Dendritic cell treated with granulocyte-macrophage colony-stimulating factor and Interleukin-4, amounts not matched to agents 40 ng/mL and 50 ng/mL, for 4 days (primary cell): ENCODE results near the gene SGK2.

ENCODE experiments used
- H3K27ac Mint-ChIP-seq: one replicate; pipeline ENCODE4 v1.8.0; 2022; ENCODE audit warnings: mild to moderate bottlenecking, mixed read lengths
- H3K27me3 Mint-ChIP-seq: one replicate; pipeline ENCODE4 v1.8.0; 2022; ENCODE audit warnings: mild to moderate bottlenecking, mixed read lengths
- H3K36me3 Mint-ChIP-seq: one replicate; pipeline ENCODE4 v1.8.0; 2022; ENCODE audit warnings: low read depth, mixed read lengths
- H3K4me1 Mint-ChIP-seq: one replicate; pipeline ENCODE4 v1.8.0; 2022; ENCODE audit warnings: low read depth, mixed read lengths
- H3K4me3 Mint-ChIP-seq: one replicate; pipeline ENCODE4 v1.8.0; 2022; ENCODE audit warnings: mild to moderate bottlenecking, moderate library complexity, mixed read lengths
- H3K9me3 Mint-ChIP-seq: one replicate; pipeline ENCODE4 v1.8.0; 2022; ENCODE audit warnings: mixed read lengths
- intact Hi-C: fragments of 100-400 bp; cut with micrococcal nuclease; formaldehyde crosslinking; loops from one replicate; pipeline ENCODE4 v1.15.0; 2022

The SGK2 gene

DNA sequence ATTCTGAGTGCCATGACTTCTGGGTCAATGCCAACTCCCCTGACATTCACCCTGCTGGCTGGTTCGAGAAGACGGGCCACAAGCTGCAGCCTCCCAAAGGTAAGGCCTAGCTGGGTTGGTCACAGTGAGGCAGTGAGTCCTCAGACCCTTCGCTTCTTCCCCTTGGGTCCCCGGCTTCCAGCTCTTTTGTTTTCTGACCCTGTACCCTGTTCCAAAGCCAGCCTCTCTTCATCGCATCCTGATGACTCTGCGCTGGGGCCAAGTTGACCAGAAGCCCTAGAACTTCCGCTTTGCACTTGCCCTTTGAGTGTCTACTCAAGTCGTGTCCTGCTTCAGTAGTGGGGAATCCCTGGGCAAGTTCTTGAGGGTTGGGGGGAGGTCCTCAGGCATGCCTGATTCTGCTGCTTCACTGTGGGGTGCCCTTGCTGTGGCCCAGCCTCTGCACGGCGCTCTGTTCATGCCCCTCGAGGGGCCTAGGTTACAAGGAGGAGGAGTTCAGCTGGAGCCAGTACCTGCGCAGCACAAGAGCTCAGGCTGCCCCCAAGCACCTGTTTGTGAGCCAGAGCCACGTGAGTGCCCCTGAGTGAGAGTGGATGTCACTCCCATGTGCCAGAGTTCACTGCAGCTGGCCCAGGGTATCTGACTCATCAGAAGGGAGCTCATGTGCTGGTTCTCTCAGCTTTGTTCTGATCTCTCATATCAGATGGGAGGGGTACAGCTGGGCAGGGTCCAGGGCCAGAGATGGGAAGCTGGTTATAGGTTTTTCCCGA, 28.3 kb upstream of the SGK2 start:
- Mint-ChIP-seq H3K4me3 (no peak overlapping the region), H3K4me1 (no peaks in the 10 kb centered on the region), H3K36me3 (peaks cover 28% of the 10 kb centered on the region), H3K9me3 (no peaks in the 10 kb centered on the region), H3K27ac (no peak overlapping the region), H3K27me3 (no peaks in the 10 kb centered on the region)
- intact Hi-C loops: no loop called here

DNA sequence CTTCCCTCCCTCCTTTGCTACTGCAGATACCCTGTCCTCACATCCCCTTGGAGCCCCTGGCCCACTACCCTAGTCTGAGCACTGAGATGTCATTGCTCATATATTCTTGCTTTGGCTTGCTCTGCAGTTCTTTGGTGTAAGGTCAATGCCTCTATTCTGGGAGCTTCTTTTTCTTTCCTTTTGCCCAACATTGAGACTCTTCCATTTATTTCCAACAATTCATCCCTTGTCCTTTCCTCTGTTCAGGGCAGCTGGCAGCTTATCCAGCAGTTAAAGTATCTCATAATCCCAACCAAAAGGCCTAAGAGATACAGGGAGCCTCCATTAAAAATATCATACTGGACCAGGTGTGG, 27.8 kb upstream of the SGK2 start:
- H3K27ac Mint-ChIP-seq: no peak overlapping the region
- H3K27me3 Mint-ChIP-seq: no peaks in the 10 kb centered on the region
- H3K4me3 Mint-ChIP-seq: no peak overlapping the region
- H3K9me3 Mint-ChIP-seq: no peaks in the 10 kb centered on the region
- intact Hi-C loops: no loop called here
- no peaks in the 10 kb centered on the region for H3K4me1 Mint-ChIP-seq
- H3K36me3 Mint-ChIP-seq: peaks cover 33% of the 10 kb centered on the region

DNA sequence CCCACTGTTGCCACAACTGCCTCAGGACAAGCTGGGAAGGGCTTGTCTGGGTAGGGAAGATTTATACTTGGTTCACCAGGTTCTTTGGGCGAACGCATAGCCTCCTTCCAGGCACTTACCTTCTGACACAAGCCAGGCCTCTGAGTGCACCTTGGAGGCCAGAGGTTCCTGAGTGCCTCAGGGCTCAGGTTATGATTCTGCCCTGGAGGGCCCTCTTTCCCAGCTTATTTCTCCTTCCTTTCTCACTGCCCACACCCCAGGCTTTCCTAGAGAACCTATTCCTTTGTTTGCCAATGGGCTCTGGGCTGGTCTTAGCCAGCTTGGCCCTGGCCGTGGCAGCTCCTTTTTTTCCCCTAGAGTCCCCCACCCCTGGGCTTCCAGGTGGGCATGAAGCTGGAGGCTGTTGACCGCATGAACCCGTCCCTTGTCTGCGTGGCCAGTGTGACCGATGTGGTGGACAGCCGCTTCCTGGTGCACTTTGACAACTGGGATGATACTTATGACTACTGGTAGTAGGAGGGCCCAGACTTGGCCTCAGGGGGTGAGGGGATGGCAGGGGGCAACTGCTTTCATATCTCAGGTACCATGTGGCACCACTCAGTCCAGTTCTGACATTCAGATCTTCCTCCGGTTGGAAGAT, 26.3 kb upstream of the SGK2 start:
- Mint-ChIP-seq H3K27me3 (no peaks in the 10 kb centered on the region), H3K9me3 (no peaks in the 10 kb centered on the region), H3K27ac (no peak overlapping the region), H3K4me1 (no peaks in the 10 kb centered on the region), H3K36me3 (peaks cover 42% of the 10 kb centered on the region), H3K4me3 (no peak overlapping the region)
- intact Hi-C loops: no loop called here

DNA sequence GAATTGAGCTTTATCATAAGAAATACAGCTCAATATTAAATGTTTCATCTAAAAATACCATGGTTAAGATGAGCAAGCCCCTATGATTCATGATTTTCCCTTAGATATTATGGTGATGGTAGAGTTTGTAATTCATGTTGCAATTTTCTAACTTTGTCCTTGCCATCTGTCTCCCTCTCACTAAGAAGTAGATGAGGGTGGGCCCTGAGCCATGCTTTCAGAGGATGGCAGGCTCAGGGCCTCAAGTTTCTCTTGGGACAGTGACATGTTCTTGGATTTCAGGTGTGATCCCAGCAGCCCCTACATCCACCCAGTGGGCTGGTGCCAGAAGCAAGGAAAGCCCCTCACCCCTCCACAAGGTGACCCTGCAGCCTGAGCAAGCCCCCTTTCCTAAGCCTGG, 25.8 kb upstream of the SGK2 start:
- no peak overlapping the region for H3K4me3 Mint-ChIP-seq
- no peak overlapping the region for H3K27ac Mint-ChIP-seq
- no peaks in the 10 kb centered on the region for H3K27me3 Mint-ChIP-seq
- peaks cover 41% of the 10 kb centered on the region for H3K36me3 Mint-ChIP-seq
- H3K4me1 Mint-ChIP-seq: peaks cover 3% of the 10 kb centered on the region
- H3K9me3 Mint-ChIP-seq: no peaks in the 10 kb centered on the region
- intact Hi-C loops: no loop called here

DNA sequence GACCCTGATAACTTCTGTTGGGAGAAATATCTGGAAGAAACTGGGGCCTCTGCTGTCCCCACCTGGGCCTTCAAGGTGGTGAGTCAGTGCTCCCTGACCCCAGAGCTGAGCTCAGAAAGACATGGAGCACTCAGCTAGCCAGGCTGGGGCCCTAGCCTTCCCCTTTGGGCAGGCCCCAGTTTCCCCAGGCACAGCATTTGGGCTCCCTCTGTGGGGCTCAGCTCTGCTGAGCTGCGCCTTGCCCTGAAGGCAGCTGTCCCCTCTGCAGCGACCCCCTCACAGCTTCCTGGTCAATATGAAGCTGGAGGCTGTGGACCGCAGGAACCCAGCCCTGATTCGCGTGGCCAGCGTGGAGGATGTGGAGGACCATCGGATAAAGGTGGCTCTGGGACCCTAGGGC, 24.8 kb upstream of the SGK2 start:
- H3K36me3 Mint-ChIP-seq: peaks cover 43% of the 10 kb centered on the region
- no peaks in the 10 kb centered on the region for H3K9me3 Mint-ChIP-seq
- no peaks in the 10 kb centered on the region for H3K27me3 Mint-ChIP-seq
- peaks cover 5% of the 10 kb centered on the region for H3K4me1 Mint-ChIP-seq
- H3K27ac Mint-ChIP-seq: no peak overlapping the region
- H3K4me3 Mint-ChIP-seq: no peak overlapping the region
- intact Hi-C loops: no loop called here

DNA sequence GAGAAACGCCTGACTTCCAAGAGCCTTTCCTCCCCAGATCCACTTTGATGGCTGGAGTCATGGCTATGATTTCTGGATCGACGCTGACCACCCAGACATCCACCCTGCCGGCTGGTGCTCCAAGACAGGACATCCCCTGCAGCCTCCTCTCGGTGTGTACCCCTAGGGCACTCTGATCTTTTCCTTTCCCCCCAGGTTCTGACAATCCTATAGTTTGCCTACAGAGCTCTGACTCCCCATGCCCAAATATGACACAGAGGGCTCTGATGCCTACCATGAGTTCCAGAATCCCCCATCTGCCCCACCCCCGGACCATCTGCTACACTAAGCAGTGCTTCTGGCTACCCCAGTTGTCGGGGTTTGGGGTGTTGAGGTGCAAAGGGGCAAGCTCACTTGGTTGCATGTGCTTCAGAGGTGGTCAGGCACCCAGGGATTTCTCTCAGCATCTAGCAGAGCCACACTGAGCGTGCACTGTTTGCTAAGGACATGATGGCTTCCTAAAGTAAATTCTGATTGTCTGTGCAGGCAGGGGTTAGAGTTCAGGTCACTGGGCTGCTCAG, 24.0 kb upstream of the SGK2 start:
- H3K36me3 Mint-ChIP-seq: peaks cover 46% of the 10 kb centered on the region
- intact Hi-C loops: no loop called here
- no peak overlapping the region for H3K4me3 Mint-ChIP-seq
- H3K27me3 Mint-ChIP-seq: no peaks in the 10 kb centered on the region
- no peaks in the 10 kb centered on the region for H3K9me3 Mint-ChIP-seq
- peaks cover 5% of the 10 kb centered on the region for H3K4me1 Mint-ChIP-seq
- no peak overlapping the region for H3K27ac Mint-ChIP-seq

DNA sequence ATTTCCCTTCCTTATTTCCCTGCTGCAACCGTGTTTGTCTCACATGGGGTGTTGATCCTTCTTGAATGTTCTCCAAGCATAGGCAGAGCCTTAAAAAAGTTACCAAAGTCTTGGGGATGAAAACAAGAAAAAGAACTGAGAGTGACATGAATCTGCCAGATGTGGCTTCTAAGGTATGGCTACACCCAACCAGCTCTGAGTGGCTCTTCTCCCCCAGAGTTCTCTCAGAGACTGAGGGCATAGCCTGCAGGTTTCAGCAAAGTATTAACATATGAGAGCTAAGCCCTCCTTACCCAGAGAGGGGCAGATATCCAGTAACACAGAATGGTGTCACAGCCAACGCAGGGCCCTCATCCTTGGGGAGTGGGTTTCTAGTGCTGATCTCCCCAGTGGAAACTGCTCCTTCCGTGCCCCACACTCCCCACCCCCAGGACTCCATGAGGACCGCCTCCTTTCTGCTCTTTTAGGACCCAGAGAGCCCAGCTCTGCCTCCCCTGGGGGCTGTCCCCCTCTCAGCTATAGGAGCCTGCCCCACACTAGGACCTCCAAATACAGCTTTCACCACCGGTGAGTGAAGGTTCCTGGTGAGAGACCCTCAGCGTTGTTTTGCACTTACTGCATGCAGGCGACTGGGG, 23.3 kb upstream of the SGK2 start:
- intact Hi-C loops: no loop called here
- Mint-ChIP-seq H3K27ac (no peak overlapping the region), H3K4me1 (peaks cover 5% of the 10 kb centered on the region), H3K27me3 (no peaks in the 10 kb centered on the region), H3K4me3 (no peak overlapping the region), H3K36me3 (peaks cover 53% of the 10 kb centered on the region), H3K9me3 (no peaks in the 10 kb centered on the region)

DNA sequence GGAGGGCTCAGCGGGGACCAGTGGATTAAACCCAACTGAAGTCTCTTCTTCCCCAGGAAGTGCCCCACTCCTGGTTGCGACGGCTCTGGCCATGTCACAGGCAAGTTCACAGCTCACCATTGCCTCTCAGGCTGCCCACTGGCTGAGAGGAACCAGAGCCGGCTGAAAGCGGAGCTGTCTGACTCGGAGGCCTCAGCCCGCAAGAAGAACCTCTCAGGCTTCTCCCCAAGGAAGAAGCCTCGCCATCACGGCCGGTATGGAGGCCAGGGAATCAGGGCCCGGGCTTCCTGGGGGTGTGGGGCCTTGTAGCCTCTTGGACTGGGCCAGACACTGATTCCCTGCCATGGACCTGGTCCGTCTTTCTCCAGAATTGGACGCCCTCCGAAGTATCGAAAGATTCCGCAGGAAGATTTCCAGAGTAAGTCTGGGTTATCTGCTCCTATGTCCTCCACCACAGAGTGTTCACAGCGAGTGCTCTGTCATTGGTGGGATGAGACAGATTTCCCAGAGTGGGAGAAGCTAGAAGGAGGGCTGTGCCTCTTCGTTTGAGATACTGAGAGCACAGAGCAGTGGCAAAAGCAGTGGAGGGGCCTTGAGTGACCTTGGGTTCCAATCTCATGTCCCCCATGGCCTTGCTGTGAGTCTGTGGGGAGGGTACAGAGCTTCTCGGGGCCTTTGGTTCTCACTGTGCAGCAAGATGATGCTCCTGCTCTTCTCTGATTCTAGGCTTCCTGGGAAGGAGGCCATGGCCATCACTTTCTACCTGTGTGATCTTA, 22.6 kb upstream of the SGK2 start:
- peaks cover 5% of the 10 kb centered on the region for H3K4me1 Mint-ChIP-seq
- no peak overlapping the region for H3K4me3 Mint-ChIP-seq
- no peak overlapping the region for H3K27ac Mint-ChIP-seq
- peaks cover 53% of the 10 kb centered on the region for H3K36me3 Mint-ChIP-seq
- no peaks in the 10 kb centered on the region for H3K9me3 Mint-ChIP-seq
- no peaks in the 10 kb centered on the region for H3K27me3 Mint-ChIP-seq
- intact Hi-C loops: no loop called here

DNA sequence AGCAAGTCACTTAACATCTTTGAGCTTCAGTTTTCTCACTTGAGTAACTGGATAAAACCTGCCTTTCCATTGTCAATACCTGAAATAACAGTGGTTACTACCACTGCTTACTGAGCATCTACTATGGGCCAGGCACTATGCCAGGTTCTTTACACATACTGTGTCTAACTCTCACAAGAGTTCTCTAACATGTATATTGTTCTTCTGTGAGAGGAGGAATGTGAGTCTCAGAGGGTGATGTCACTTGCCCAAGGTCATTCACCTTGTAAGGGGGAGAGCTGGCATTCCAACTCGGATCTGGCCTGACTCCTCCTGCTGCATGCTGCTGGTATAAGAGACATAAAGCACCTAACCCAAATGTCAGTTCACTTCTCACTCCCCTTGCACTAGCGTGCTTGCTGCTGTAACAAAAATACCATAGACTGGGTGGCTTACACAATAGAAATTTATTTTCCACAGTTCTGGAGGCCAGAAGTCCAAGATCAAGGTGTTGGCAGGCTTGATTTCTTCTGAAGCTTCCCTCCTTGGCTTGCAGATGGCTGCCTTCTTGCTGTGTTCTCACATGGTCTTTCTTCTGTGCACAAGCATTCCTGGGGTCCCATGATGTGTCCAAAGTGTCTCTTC, 21.9 kb upstream of the SGK2 start:
- intact Hi-C loops: no loop called here
- Mint-ChIP-seq H3K36me3 (peaks cover 53% of the 10 kb centered on the region), H3K4me1 (peaks cover 5% of the 10 kb centered on the region), H3K27ac (no peak overlapping the region), H3K27me3 (no peaks in the 10 kb centered on the region), H3K9me3 (no peaks in the 10 kb centered on the region), H3K4me3 (no peak overlapping the region)

DNA sequence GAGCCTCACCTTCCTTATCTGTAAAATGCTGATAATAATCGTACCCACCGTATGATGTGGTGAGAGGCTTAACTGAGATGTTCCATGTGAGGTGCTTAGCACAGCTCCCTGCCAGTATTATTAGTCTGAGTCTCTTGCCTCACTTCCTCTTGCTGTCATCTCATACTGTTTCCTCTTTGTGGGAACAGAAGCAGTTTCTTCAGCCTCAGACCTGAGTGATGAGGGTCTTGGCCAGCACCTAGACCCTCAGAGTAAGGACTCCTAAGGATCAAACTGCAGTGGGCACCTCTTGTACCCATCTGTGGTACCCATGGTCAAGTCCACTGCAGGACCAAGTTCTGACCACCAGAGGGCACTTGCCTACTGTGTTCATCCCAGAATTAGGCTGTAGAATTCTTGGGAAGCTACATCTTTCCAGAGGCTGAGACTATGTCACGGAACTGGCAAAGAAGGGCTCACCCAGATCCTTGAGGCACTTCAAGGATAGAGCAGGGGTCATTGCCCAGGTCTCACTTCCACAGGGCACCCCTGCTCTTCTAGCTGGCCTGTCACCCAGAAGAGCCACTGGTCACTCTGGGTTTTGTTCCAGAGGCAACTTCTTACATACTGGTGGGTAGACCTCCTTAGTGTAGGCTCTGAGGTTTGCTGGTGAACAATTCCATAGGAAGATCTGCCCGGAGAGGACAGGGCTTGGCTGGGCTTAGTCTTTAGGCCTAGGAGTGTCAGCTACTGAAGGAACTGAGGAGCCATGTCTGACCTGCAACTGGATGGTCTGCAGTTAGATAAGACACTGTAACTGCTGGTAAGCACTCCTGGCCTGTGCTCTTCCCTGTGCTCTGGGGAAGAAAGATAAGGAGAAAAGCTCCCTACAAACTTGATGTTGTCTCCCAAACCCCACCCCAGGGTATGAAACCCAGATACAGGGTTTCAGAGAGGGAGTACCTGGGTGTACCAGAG, 20.6 kb upstream of the SGK2 start:
- intact Hi-C loops: loop anchor here (1.0 kb wide), 2 partner anchors 154 to 542 kb away; no protein-coding TSS in a partner anchor
- H3K4me1 Mint-ChIP-seq: peaks cover 5% of the 10 kb centered on the region
- H3K36me3 Mint-ChIP-seq: peaks cover 62% of the 10 kb centered on the region
- H3K9me3 Mint-ChIP-seq: no peaks in the 10 kb centered on the region
- no peaks in the 10 kb centered on the region for H3K27me3 Mint-ChIP-seq
- H3K27ac Mint-ChIP-seq: no peak overlapping the region
- no peak overlapping the region for H3K4me3 Mint-ChIP-seq

DNA sequence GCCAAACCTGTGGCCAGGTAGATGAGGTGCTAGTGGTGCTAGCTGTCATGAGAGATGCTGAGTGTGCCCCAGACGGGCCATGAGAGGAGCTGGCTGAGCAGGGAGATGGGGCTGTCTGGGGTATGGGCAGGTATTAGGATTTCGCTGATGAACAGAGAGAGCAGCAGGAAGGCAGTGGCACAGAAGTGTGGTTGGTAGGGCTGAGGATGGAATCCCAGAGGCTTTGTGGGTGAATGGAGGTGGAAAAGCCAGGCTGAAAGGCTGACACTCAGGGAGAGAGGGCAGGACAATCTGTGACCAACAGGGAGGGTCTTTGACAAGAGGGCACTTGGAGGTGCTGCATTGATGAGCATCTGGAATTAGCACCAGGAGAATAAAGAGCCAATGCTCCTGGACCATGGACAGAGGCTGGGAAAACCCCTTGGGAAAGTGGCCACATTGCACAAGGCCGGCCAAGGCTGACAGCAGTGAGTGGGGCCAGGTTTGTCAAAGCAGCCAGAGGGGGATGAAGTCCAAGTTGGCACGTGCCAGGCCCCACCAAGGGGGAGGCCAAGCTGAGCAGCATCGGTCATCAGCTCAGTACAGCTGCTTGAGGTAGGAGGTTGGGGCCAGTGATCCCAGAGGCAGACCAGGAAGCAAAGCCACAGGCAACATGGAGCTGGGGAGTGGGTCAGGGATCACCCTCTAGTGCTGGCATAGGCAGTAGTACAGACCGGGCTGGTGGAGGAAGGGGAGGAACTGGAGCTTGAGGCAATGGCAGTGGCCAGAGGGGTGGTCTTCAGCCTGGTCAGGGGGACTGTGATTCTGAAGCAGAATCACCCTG, 19.7 kb upstream of the SGK2 start:
- Mint-ChIP-seq H3K27me3 (no peaks in the 10 kb centered on the region), H3K36me3 (peaks cover 54% of the 10 kb centered on the region), H3K4me3 (no peak overlapping the region), H3K27ac (no peak overlapping the region), H3K4me1 (peaks cover 5% of the 10 kb centered on the region), H3K9me3 (no peaks in the 10 kb centered on the region)
- intact Hi-C loops: loop anchor here (1.0 kb wide), 2 partner anchors 153 to 541 kb away; no protein-coding TSS in a partner anchor
